Esophagus (tissue), 2 donors: ENCODE results near the gene CEACAM1. TPM values are rescaled to one million over a fixed set of nuclear protein-coding genes. Genes with fewer than 3 reads are reported as not detected.

Source experiments
- H3K27ac ChIP-seq, 2 donors: one replicate each; pipeline ENCODE4 v1.5.1; 2013; ENCODE audit warnings: low read depth in 2 of 2, mild to moderate bottlenecking in 2 of 2, inconsistent platforms in 1 of 2, low read length in 1 of 2, moderate library complexity in 1 of 2
- H3K27me3 ChIP-seq, 2 donors: one replicate each; pipeline ENCODE4 v1.6.1; 2013; ENCODE audit warnings: low read length in 2 of 2, control low read depth in 1 of 2, mild to moderate bottlenecking in 1 of 2; ENCODE audit not compliant: insufficient read depth in 2 of 2, control insufficient read depth in 1 of 2
- H3K36me3 ChIP-seq, 2 donors: one replicate each; pipeline ENCODE4 v1.6.1; 2013; ENCODE audit warnings: low read length in 1 of 2; ENCODE audit not compliant: control insufficient read depth in 2 of 2, insufficient read depth in 2 of 2
- H3K4me1 ChIP-seq, 2 donors: one replicate each; pipeline ENCODE4 v1.6.1; 2013; ENCODE audit warnings: low read length in 1 of 2; ENCODE audit not compliant: control insufficient read depth in 2 of 2, insufficient read depth in 2 of 2
- H3K4me3 ChIP-seq, 2 donors: one replicate each; pipeline ENCODE4 v1.5.1; 2013; ENCODE audit warnings: low read length in 2 of 2, mild to moderate bottlenecking in 2 of 2, low read depth in 1 of 2, moderate library complexity in 1 of 2
- H3K9me3 ChIP-seq, 2 donors: one replicate each; pipeline ENCODE4 v1.6.1; 2013; ENCODE audit warnings: mild to moderate bottlenecking in 2 of 2, low read depth in 1 of 2, low read length in 1 of 2, moderate library complexity in 1 of 2; ENCODE audit not compliant: control insufficient read depth in 2 of 2, insufficient read depth in 1 of 2
- WGBS, 2 donors: extraction: QIAGEN DNeasy Blood & Tissue Kit; methylation state at CpG; one replicate each; pipeline ENCODE4 v1.1.7; 2013; 5-methylcytosine and 5-hydroxymethylcytosine counted together
- polyA plus RNA-seq, 2 donors: library from polyadenylated mRNA; stranded (reverse); fragments of 200-250 nt; gene quantifications; one replicate each; pipeline ENCODE4 v1.2.3, GENCODE V29; 2013
- donor health status: healthy with polysubstance abuse.
- donor health status: Bipolar disorder and iron deficiency.

The CEACAM1 gene
- polyA plus RNA-seq, 2 donors: 38.8 to 68.9 TPM

GRCh38 chr19:42480335-42481095, 47.8 kb downstream of the CEACAM1 start:
- H3K4me3 ChIP-seq: no peak overlapping the region
- H3K4me1 ChIP-seq: no peaks in the 10 kb centered on the region
- H3K36me3 ChIP-seq: no peaks in the 10 kb centered on the region
- H3K9me3 ChIP-seq: no peaks in the 10 kb centered on the region
- H3K27ac ChIP-seq: no peak overlapping the region
- WGBS, 2 donors: 42 to 47% methylated on average over 7 of the region's 7 CpGs
- no peaks in the 10 kb centered on the region for H3K27me3 ChIP-seq

- no peak overlapping the region for H3K4me3 ChIP-seq
- H3K27ac ChIP-seq: no peak overlapping the region
- no peaks in the 10 kb centered on the region for H3K36me3 ChIP-seq
- H3K4me1 ChIP-seq: no peaks in the 10 kb centered on the region
- no peaks in the 10 kb centered on the region for H3K27me3 ChIP-seq
- WGBS, 2 donors: 93 to 95% methylated on average over 9 of the region's 9 CpGs
- no peaks in the 10 kb centered on the region for H3K9me3 ChIP-seq
Observed at GRCh38 chr19:42479736-42480135, 48.5 kb downstream of the CEACAM1 start.

GRCh38 chr19:42478765-42479311, 49.4 kb downstream of the CEACAM1 start:
- WGBS, 2 donors: 91 to 98% methylated on average over 2 of the region's 2 CpGs
- no peak overlapping the region for H3K27ac ChIP-seq
- no peaks in the 10 kb centered on the region for H3K27me3 ChIP-seq
- no peaks in the 10 kb centered on the region for H3K36me3 ChIP-seq
- no peaks in the 10 kb centered on the region for H3K9me3 ChIP-seq
- H3K4me1 ChIP-seq: no peaks in the 10 kb centered on the region
- no peak overlapping the region for H3K4me3 ChIP-seq

DNA sequence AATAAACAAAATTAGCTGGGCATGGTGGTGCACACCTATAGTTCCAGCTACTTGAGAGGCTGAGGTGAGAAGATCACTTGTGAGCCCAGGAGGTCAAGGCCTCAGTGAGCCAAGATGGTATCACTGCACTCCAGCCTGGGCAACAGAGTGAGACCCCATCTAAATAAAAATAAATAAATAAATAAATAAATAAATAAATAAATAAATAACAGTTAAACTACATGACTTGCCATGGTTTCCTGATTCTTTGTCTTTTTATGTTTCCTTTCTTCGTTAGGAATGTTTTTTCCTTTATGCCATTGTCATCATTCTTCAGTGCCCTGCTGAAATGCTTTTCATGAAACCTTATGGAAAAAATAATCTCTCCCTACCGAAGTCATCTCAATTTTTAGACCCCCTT, 50.3 kb downstream of the CEACAM1 start:
- Histone ChIP-seq H3K9me3 (no peaks in the 10 kb centered on the region), H3K36me3 (no peaks in the 10 kb centered on the region), H3K4me3 (no peak overlapping the region), H3K4me1 (no peaks in the 10 kb centered on the region), H3K27ac (no peak overlapping the region), H3K27me3 (no peaks in the 10 kb centered on the region)
- WGBS, 2 donors: 90 to 93% methylated on average over 2 of the region's 2 CpGs

DNA sequence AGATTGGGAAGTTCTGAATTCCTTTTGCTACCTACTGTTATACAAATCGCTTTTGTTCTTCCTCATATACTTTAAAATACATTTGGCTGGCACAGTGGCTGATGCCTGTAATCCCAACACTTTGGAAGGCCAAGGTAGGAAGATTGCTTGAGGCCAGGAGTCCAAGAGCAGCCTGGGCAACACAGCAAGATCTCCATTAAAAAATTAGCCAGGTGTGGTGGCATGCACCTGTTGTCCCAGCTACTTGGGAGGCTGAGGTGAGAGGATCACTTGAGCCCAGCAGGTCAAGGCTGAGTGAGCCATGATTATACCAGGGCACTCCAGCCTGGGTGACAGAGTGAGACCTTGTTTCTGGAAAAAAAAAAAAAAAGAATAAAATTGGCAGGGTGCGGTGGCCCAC, 51.2 kb downstream of the CEACAM1 start:
- Histone ChIP-seq H3K4me1 (no peaks in the 10 kb centered on the region), H3K27ac (no peak overlapping the region), H3K4me3 (no peak overlapping the region), H3K27me3 (no peaks in the 10 kb centered on the region), H3K36me3 (no peaks in the 10 kb centered on the region), H3K9me3 (no peaks in the 10 kb centered on the region)
- WGBS, 2 donors: 94 to 97% methylated on average over 2 of the region's 2 CpGs

DNA sequence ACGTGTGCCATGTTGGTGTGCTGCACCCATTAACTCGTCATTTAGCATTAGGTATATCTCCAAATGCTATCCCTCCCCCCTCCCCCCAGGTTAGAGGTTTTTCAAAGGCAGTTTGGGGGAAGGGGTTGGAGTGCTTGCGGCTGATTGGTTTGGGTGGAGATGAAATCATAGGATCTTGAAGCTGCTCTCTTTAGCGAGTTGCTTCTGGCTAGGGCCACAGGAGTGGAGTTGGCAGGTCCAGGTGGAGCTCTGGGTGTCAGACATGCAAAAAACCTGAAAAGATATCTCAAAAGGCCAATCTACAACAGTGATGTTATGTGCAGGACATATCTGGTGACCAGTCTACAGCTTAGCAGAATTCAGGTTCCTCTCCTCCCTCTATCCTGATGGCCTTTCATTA, 52.9 kb downstream of the CEACAM1 start:
- H3K4me1 ChIP-seq: no peaks in the 10 kb centered on the region
- H3K9me3 ChIP-seq: no peaks in the 10 kb centered on the region
- no peak overlapping the region for H3K27ac ChIP-seq
- H3K4me3 ChIP-seq: no peak overlapping the region
- WGBS, 2 donors: 75 to 76% methylated on average over 3 to 4 of the region's 4 CpGs
- H3K36me3 ChIP-seq: no peaks in the 10 kb centered on the region
- no peaks in the 10 kb centered on the region for H3K27me3 ChIP-seq

DNA sequence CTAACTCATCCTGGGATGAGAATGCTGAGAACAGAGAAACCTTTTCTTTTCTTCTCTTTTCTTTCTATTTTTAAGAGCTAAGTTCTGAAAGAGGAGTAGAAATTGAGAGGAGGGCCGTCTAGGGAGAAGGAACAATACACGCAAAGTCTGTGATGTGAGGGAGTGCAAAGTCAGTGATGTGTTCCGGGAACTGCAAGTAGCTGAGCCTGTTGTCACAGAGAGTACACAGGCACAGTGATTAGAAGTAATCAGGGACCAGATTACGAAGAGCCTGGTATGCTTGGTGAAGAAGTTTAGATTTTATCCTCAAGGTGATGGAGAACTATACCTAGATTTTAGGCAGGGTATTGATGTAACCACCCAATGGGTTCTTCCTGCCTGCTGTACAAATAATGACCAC, 53.5 kb downstream of the CEACAM1 start:
- no peaks in the 10 kb centered on the region for H3K36me3 ChIP-seq

GRCh38 chr19:42473686-42474085, 54.6 kb downstream of the CEACAM1 start:
- H3K4me1 ChIP-seq: no peaks in the 10 kb centered on the region
- H3K4me3 ChIP-seq: no peak overlapping the region
- H3K36me3 ChIP-seq: no peaks in the 10 kb centered on the region
- no peak overlapping the region for H3K27ac ChIP-seq
- no peaks in the 10 kb centered on the region for H3K9me3 ChIP-seq
- 59 to 67% methylated on average over 6 of the region's 6 CpGs for WGBS, 2 donors
- H3K27me3 ChIP-seq: no peaks in the 10 kb centered on the region

More for the DNA sequence above, 53.5 kb downstream of the CEACAM1 start:
- H3K27me3 ChIP-seq: no peaks in the 10 kb centered on the region
- no peaks in the 10 kb centered on the region for H3K4me1 ChIP-seq
- WGBS, 2 donors: 75 to 77% methylated on average over 4 of the region's 4 CpGs
- no peak overlapping the region for H3K27ac ChIP-seq
- no peak overlapping the region for H3K4me3 ChIP-seq
- no peaks in the 10 kb centered on the region for H3K9me3 ChIP-seq

- Histone ChIP-seq H3K27me3 (no peaks in the 10 kb centered on the region), H3K36me3 (no peaks in the 10 kb centered on the region), H3K4me3 (no peak overlapping the region), H3K9me3 (no peaks in the 10 kb centered on the region), H3K27ac (no peak overlapping the region), H3K4me1 (no peaks in the 10 kb centered on the region)
- 75 to 76% methylated on average over 7 of the region's 7 CpGs for WGBS, 2 donors
Observed at GRCh38 chr19:42472402-42473147, 55.7 kb downstream of the CEACAM1 start.
